Fibroblast of lung (primary cell): ENCODE measurements around the gene VPS35L. TPM values are rescaled to one million over a fixed set of nuclear protein-coding genes. Genes with fewer than 3 reads are reported as not detected.

Source experiments
- DNase-seq, 2 donors: peaks; one replicate each; pipeline versions ENCODE4 v3.0.0 to v3.0.0-alpha.2; 2010; ENCODE audit warnings: low read depth in 2 of 2
- H2AFZ ChIP-seq: 2 replicates; pipeline ENCODE4 v1.5.1; 2012; ENCODE audit warnings: low read length, control low read depth, inconsistent platforms
- H3K27ac ChIP-seq: 2 replicates; pipeline ENCODE4 v1.5.1; 2011; ENCODE audit warnings: low read length, control low read depth; ENCODE audit not compliant: insufficient read depth
- H3K27me3 ChIP-seq: 2 replicates; pipeline ENCODE4 v1.5.1; 2011; ENCODE audit warnings: mild to moderate bottlenecking, low read length; ENCODE audit not compliant: control insufficient read depth, insufficient read depth
- H3K36me3 ChIP-seq: 2 replicates; pipeline ENCODE4 v1.5.1; 2011; ENCODE audit warnings: low read length; ENCODE audit not compliant: control insufficient read depth, insufficient read depth
- H3K4me1 ChIP-seq: 2 replicates; pipeline ENCODE4 v1.5.1; 2011; ENCODE audit warnings: low read length; ENCODE audit not compliant: control insufficient read depth, insufficient read depth; ENCODE audit errors: extremely low read depth
- H3K4me2 ChIP-seq: 2 replicates; pipeline ENCODE4 v1.5.1; 2011; ENCODE audit warnings: low read length, control low read depth; ENCODE audit not compliant: insufficient read depth; ENCODE audit errors: extremely low read depth
- H3K4me3 ChIP-seq, 4 experiments: fragments of 200-600 bp in 1 of 4; sonication (generic) in 1 of 4; replicated peaks in 1 of 4; 2 replicates each; pipeline ENCODE4 v1.5.1; 2011 to 2016; ENCODE audit warnings: low read length in 4 of 4, low read depth in 3 of 4, mild to moderate bottlenecking in 3 of 4, control low read depth in 2 of 4, inconsistent platforms in 1 of 4, mixed read lengths in 1 of 4; ENCODE audit not compliant: insufficient read depth in 1 of 4; ENCODE audit errors: control extremely low read depth in 1 of 4
- H3K79me2 ChIP-seq: 2 replicates; pipeline ENCODE4 v1.5.1; 2012; ENCODE audit warnings: mild to moderate bottlenecking, low read length, inconsistent platforms; ENCODE audit not compliant: control insufficient read depth, insufficient read depth
- H3K9ac ChIP-seq: 2 replicates; pipeline ENCODE4 v1.5.1; 2011; ENCODE audit warnings: mild to moderate bottlenecking, low read length, control low read depth; ENCODE audit not compliant: insufficient read depth
- H3K9me3 ChIP-seq: 2 replicates; pipeline ENCODE4 v1.5.1; 2012; ENCODE audit warnings: low read depth, low read length; ENCODE audit not compliant: control insufficient read depth, insufficient read depth
- H4K20me1 ChIP-seq: 2 replicates; pipeline ENCODE4 v1.5.1; 2011; ENCODE audit warnings: low read length; ENCODE audit not compliant: control insufficient read depth, insufficient read depth; ENCODE audit errors: extremely low read depth
- EZH2 ChIP-seq: IDR thresholded peaks from 2 replicates; pipeline ENCODE4 v1.5.1; 2012; ENCODE audit warnings: low read length, control low read depth, mild to moderate bottlenecking; ENCODE audit errors: missing control alignments
- polyA plus RNA-seq, 2 donors: library from polyadenylated mRNA; depleted of rRNA in 1 of 2; stranded (reverse) in 1 of 2; unstranded in 1 of 2; fragments of >200 nt; gene quantifications; 2 replicates each; pipeline ENCODE4 v1.2.1, GENCODE V29; 2011 to 2012; ENCODE audit warnings: missing spikeins in 1 of 2
- total RNA-seq: library from RNA; depleted of rRNA; stranded (reverse); fragments of >200 nt; gene quantifications from 2 replicates; pipeline ENCODE4 v1.2.1, GENCODE V29; 2014
- TF ChIP-seq, protein P1 (sequence below), 2 donors: IDR thresholded peaks in 1 of 2; conservative IDR thresholded peaks in 1 of 2; 1 replicate in 1 of 2; 2 replicates in 1 of 2; pipeline ENCODE4 v1.5.1; 2011 to 2012; ENCODE audit warnings: low read length in 2 of 2, control low read depth in 1 of 2, inconsistent platforms in 1 of 2, low read depth in 1 of 2, mild to moderate bottlenecking in 1 of 2

Gene VPS35L
- total and polyA plus RNA-seq, 2 donors (not counting 1 experiment from before 2014, with no cell fraction given) = 46.7 to 54.7 TPM

- Histone ChIP-seq H3K4me1 (peaks cover 13% of the 10 kb centered on the region), H4K20me1 (no peaks in the 10 kb centered on the region), H2AFZ (no peak overlapping the region), H3K4me2 (no peak overlapping the region), H3K4me3 (no peak overlapping the region), H3K36me3 (peaks cover 10% of the 10 kb centered on the region), H3K27ac (no peak overlapping the region), H3K27me3 (no peaks in the 10 kb centered on the region), H3K9ac (no peak overlapping the region), H3K9me3 (no peaks in the 10 kb centered on the region), H3K79me2 (no peaks in the 10 kb centered on the region)
- no peak for DNase-seq
- TF ChIP-seq, protein P1, sequence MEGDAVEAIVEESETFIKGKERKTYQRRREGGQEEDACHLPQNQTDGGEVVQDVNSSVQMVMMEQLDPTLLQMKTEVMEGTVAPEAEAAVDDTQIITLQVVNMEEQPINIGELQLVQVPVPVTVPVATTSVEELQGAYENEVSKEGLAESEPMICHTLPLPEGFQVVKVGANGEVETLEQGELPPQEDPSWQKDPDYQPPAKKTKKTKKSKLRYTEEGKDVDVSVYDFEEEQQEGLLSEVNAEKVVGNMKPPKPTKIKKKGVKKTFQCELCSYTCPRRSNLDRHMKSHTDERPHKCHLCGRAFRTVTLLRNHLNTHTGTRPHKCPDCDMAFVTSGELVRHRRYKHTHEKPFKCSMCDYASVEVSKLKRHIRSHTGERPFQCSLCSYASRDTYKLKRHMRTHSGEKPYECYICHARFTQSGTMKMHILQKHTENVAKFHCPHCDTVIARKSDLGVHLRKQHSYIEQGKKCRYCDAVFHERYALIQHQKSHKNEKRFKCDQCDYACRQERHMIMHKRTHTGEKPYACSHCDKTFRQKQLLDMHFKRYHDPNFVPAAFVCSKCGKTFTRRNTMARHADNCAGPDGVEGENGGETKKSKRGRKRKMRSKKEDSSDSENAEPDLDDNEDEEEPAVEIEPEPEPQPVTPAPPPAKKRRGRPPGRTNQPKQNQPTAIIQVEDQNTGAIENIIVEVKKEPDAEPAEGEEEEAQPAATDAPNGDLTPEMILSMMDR (conservative IDR thresholded peaks at IDR 0.05 in 1 of 2, IDR thresholded peaks at IDR 0.05 in 1 of 2; ENCODE audit: low read depth in 1 of 2, low read length in 2 of 2) = no peak
- no peak for TF ChIP-seq EZH2
Observed at GRCh38 chr16:19694989-19695388, 139.5 kb downstream of the VPS35L start.

DNA sequence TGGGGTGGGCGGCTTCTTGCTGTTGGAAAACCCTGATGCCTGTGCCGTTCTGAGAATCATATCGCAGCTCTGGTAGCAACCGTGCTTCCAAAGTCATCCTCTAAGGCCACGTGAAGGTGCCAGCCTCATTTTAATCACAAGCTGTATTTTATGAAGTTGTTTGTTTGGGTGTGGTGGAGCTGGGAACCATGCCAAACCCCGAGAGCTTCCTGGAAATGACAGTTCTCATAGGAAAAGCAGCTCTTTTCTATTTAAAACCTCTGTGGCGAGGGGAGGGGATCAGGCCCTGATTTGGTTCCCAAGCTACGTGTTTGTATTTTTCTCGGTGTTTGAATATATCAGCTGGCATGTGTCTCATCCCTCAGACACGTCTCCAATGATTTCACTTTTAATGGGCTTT lies 140.8 kb downstream of the VPS35L start:
- Histone ChIP-seq H3K4me1 (peaks cover 20% of the 10 kb centered on the region), H3K27me3 (no peaks in the 10 kb centered on the region), H3K9ac (peak overlapping the region; percentile 17), H2AFZ (no peak overlapping the region), H3K27ac (peak overlapping the region; percentile 82), H3K4me3 (no peak overlapping the region), H3K9me3 (no peaks in the 10 kb centered on the region), H3K36me3 (peaks cover 9% of the 10 kb centered on the region), H3K4me2 (no peak overlapping the region), H3K79me2 (no peaks in the 10 kb centered on the region), H4K20me1 (no peaks in the 10 kb centered on the region)
- DNase-seq = peak; percentile 90 to 93
- TF ChIP-seq EZH2 = no peak
- TF ChIP-seq, protein P1 (conservative IDR thresholded peaks at IDR 0.05 in 1 of 2, IDR thresholded peaks at IDR 0.05 in 1 of 2; ENCODE audit: low read depth in 1 of 2, low read length in 2 of 2) = no peak

DNA sequence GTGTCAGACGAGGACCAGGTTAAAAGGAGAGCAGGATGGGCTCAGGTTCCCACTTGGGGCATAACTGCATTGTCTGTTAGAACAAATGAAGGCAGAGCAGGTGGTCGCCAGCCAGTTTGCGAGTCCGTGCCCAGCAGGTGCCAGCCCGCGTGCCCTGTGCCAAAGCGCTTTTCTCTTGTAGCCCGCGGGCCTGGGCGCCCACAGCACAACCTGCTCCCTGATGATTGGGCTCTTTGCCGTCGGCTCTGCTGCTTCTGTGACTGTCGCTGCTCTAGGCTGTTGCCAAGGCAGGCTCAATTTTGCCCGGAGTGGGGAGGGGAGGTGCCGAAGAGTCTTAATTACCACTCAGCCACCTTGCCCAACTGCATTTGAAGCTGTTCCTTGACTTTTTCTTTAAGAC lies 141.5 kb downstream of the VPS35L start:
- Histone ChIP-seq H3K27ac (peak overlapping the region; percentile 82), H3K36me3 (peaks cover 6% of the 10 kb centered on the region), H3K27me3 (no peaks in the 10 kb centered on the region), H3K79me2 (no peaks in the 10 kb centered on the region), H3K4me1 (peaks cover 20% of the 10 kb centered on the region), H4K20me1 (no peaks in the 10 kb centered on the region), H3K9me3 (no peaks in the 10 kb centered on the region), H2AFZ (no peak overlapping the region), H3K4me2 (no peak overlapping the region), H3K9ac (peak overlapping the region; percentile 60), H3K4me3 (no peak overlapping the region)
- DNase-seq = no peak
- no peak for TF ChIP-seq EZH2
